Loucy (cell line): ENCODE results near the gene ARFIP1.
"Not testable (repeated sequence)": the region's sequence is repeated elsewhere in the genome, so short reads cannot be mapped to it uniquely, and the experiment has no call there.

Experiments
- H2AFZ ChIP-seq: fragments of 200-600 bp; sonication (generic); 2 replicates; pipeline ENCODE4 v1.6.0; 2016; ENCODE audit warnings: antibody characterized with exemption, mild to moderate bottlenecking, low read length, moderate library complexity
- H3F3A ChIP-seq: fragments of 200-600 bp; 2 replicates; pipeline ENCODE4 v1.6.0; 2016; ENCODE audit warnings: antibody characterized with exemption, low read depth, mild to moderate bottlenecking
- H3K27me3 ChIP-seq: fragments of 200-600 bp; sonication (generic); 2 replicates; pipeline ENCODE4 v1.6.1; 2014; ENCODE audit warnings: low read length, mild to moderate bottlenecking; ENCODE audit not compliant: insufficient read depth, poor library complexity, severe bottlenecking
- H3K36me3 ChIP-seq: fragments of 200-600 bp; sonication (generic); 2 replicates; pipeline ENCODE4 v1.6.1; 2016; ENCODE audit warnings: low read length; ENCODE audit not compliant: insufficient read depth
- H3K4me1 ChIP-seq: fragments of 200-600 bp; sonication (generic); 2 replicates; pipeline ENCODE4 v1.5.1; 2014; ENCODE audit warnings: low read length, mild to moderate bottlenecking; ENCODE audit not compliant: insufficient read depth, poor library complexity, severe bottlenecking
- H3K4me2 ChIP-seq: fragments of 200-600 bp; sonication (generic); 2 replicates; pipeline ENCODE4 v1.6.0; 2014; ENCODE audit warnings: antibody characterized with exemption, low read length, low read depth, mild to moderate bottlenecking; ENCODE audit not compliant: poor library complexity, severe bottlenecking
- H3K4me3 ChIP-seq: fragments of 200-600 bp; sonication (generic); 2 replicates; pipeline ENCODE4 v1.5.1; 2014; ENCODE audit warnings: low read length, mild to moderate bottlenecking, mixed read lengths; ENCODE audit not compliant: poor library complexity, severe bottlenecking
- H3K79me2 ChIP-seq: fragments of 200-600 bp; sonication (generic); 2 replicates; pipeline ENCODE4 v1.6.1; 2014; ENCODE audit warnings: low read length; ENCODE audit not compliant: insufficient read depth
- H3K9ac ChIP-seq: fragments of 200-600 bp; sonication (generic); 2 replicates; pipeline ENCODE4 v1.6.0; 2014; ENCODE audit warnings: mild to moderate bottlenecking, low read depth, low read length, moderate library complexity; ENCODE audit not compliant: poor library complexity, severe bottlenecking
- H3K9me2 ChIP-seq: fragments of 200-600 bp; sonication (generic); replicated peaks from 2 replicates; pipeline ENCODE4 v1.6.1; 2016; ENCODE audit warnings: low read depth, low read length, mixed read lengths
- H3K9me3 ChIP-seq: fragments of 200-600 bp; sonication (generic); 2 replicates; pipeline ENCODE4 v1.6.1; 2014; ENCODE audit warnings: mild to moderate bottlenecking, antibody characterized with exemption, low read length, low read depth; ENCODE audit not compliant: insufficient read depth
- H4K20me1 ChIP-seq: fragments of 200-600 bp; sonication (generic); 2 replicates; pipeline ENCODE4 v1.6.0; 2014; ENCODE audit warnings: antibody characterized with exemption, low read length, mild to moderate bottlenecking; ENCODE audit not compliant: insufficient read depth, poor library complexity, severe bottlenecking
- EZH2phosphoT487 ChIP-seq: fragments of 200-600 bp; IDR thresholded peaks from 2 replicates; pipeline ENCODE4 v1.6.1; 2018; ENCODE audit warnings: antibody characterized with exemption, mild to moderate bottlenecking, moderate library complexity, borderline replicate concordance
- TF ChIP-seq, protein P1 (sequence below): fragments of 200-600 bp; sonication (generic); conservative IDR thresholded peaks from 2 replicates; pipeline ENCODE4 v1.5.1; 2014; ENCODE audit warnings: mild to moderate bottlenecking, antibody characterized with exemption, low read length

ARFIP1 gene

DNA sequence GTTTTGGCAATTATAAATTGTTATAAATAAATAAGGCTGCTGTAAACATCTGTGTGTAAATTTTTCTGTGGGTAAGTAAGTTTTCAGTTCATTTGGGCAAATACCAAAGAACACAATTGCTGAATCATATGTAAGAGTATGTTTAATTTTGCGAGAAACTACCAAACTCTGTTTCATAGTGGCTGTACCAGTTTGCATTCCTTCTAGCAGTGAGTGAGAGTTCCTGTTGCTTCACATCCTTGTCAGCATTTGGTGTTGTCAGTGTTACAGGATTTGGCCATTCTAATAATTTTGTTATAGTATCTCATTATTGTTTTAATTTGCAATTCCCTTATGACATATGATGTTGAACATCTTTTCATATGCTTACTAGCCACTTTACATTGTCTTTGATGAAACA, 48.4 kb downstream of the ARFIP1 start:
- Histone ChIP-seq H3K9me2 (no peaks in the 10 kb centered on the region), H3K9me3 (0 out of 2 replicates have a peak, but pooled peaks cover 5% of the 10 kb centered on the region), H3K36me3 (peaks cover 8% of the 10 kb centered on the region; the same call in 1 of the 2 replicates), H3K4me1 (no peaks in the 10 kb centered on the region), H3F3A (no peaks in the 10 kb centered on the region), H3K4me3 (no peak overlapping the region), H3K4me2 (no peak overlapping the region), H3K27me3 (no peaks in the 10 kb centered on the region), H2AFZ (no peak overlapping the region), H3K9ac (no peak overlapping the region), H3K79me2 (no peaks in the 10 kb centered on the region), H4K20me1 (no peaks in the 10 kb centered on the region)
- TF ChIP-seq, protein P1, sequence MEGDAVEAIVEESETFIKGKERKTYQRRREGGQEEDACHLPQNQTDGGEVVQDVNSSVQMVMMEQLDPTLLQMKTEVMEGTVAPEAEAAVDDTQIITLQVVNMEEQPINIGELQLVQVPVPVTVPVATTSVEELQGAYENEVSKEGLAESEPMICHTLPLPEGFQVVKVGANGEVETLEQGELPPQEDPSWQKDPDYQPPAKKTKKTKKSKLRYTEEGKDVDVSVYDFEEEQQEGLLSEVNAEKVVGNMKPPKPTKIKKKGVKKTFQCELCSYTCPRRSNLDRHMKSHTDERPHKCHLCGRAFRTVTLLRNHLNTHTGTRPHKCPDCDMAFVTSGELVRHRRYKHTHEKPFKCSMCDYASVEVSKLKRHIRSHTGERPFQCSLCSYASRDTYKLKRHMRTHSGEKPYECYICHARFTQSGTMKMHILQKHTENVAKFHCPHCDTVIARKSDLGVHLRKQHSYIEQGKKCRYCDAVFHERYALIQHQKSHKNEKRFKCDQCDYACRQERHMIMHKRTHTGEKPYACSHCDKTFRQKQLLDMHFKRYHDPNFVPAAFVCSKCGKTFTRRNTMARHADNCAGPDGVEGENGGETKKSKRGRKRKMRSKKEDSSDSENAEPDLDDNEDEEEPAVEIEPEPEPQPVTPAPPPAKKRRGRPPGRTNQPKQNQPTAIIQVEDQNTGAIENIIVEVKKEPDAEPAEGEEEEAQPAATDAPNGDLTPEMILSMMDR = no peak
- TF ChIP-seq EZH2phosphoT487 = no peak

DNA sequence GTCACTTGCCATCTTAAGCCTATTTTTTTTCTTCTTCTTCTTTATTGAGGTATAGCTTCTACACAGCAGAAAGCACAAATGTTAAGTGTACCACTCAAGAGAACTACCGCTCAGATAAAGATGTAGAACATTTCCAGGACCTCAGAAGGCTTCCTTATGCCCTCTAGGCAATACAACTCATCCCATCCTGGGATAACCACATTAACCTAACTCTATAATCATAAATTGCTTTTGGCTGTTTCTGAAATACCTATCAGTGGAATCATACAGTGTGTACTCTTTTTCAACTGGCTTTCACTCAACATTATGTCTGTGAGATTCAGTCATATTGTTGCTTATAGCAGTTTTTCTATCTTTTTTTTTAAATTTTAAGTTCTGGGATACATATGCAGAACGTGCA, 51.7 kb downstream of the ARFIP1 start:
- H3K4me3 ChIP-seq = no peak overlapping the region
- H3K79me2 ChIP-seq = no peaks in the 10 kb centered on the region
- 0 out of 2 replicates have a peak, but pooled peaks cover 5% of the 10 kb centered on the region for H3K9me3 ChIP-seq
- H3K9ac ChIP-seq = no peak overlapping the region
- no peak overlapping the region for H2AFZ ChIP-seq
- H3K4me1 ChIP-seq = no peaks in the 10 kb centered on the region
- H3K36me3 ChIP-seq = peaks cover 27% of the 10 kb centered on the region; the same call in 1 of the 2 replicates
- H3F3A ChIP-seq = no peaks in the 10 kb centered on the region
- H3K9me2 ChIP-seq = no peaks in the 10 kb centered on the region
- no peaks in the 10 kb centered on the region for H3K27me3 ChIP-seq
- TF ChIP-seq, protein P1 = no peak
- TF ChIP-seq EZH2phosphoT487 = no peak
- H4K20me1 ChIP-seq = no peaks in the 10 kb centered on the region
- no peak overlapping the region for H3K4me2 ChIP-seq

DNA sequence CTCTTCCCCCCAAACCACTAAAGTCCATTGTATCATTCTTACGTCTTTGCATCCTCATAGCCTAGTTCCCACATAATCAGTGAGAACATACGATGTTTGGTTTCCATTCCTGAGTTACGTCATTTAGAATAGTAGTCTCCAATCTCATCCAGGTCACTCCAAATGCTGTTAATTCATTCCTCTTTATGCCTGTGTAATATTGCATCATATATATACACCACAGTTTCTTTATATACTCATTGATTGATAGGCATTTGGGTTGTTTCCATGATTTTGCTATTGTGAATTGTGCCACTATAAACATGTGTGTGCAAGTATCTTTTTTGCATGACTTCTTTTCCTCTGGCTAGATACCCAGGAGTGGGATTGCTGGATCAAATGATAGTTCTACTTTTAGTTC, 57.2 kb downstream of the ARFIP1 start:
- no peaks in the 10 kb centered on the region for H3K9me2 ChIP-seq
- no peak for TF ChIP-seq EZH2phosphoT487
- TF ChIP-seq, protein P1 = no peak
- no peaks in the 10 kb centered on the region for H3K4me1 ChIP-seq
- H3K36me3 ChIP-seq = peaks cover 32% of the 10 kb centered on the region; the same call in 1 of the 2 replicates
- no peak overlapping the region for H2AFZ ChIP-seq
- no peaks in the 10 kb centered on the region for H3F3A ChIP-seq
- no peak overlapping the region for H3K4me2 ChIP-seq
- H3K9me3 ChIP-seq = peaks cover 3% of the 10 kb centered on the region; the same call in 1 of the 2 replicates
- H3K4me3 ChIP-seq = no peak overlapping the region
- H3K9ac ChIP-seq = no peak overlapping the region
- no peaks in the 10 kb centered on the region for H3K79me2 ChIP-seq
- H4K20me1 ChIP-seq = no peaks in the 10 kb centered on the region
- no peaks in the 10 kb centered on the region for H3K27me3 ChIP-seq

DNA sequence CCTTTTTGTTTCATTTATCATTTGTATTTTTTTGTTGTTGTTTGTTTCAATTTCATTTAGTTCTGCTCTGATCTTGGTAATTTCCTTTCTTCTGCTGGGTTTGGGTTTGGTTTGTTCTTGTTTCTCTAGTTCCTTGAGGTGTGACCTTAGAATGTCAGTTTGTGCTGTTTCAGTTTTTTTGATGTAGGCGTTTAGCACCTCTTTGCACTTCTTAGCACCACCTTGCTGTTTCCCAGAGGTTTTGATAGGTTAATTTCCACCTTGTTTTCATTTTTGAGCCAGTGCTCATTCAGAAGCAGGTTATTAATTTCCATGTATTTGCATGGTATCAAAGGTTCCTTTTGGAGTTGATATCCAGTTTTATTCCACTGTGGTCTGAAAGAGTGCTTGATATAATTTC, 60.0 kb downstream of the ARFIP1 start:
- H3K27me3 ChIP-seq, H4K20me1 ChIP-seq, H3K79me2 ChIP-seq, H3K4me1 ChIP-seq, H3K9me3 ChIP-seq, H3K9ac ChIP-seq, H3K4me2 ChIP-seq, H3K9me2 ChIP-seq, H3K4me3 ChIP-seq, H3F3A ChIP-seq, H2AFZ ChIP-seq: not testable (repeated sequence)
- H3K36me3 ChIP-seq = peaks cover 13% of the 10 kb centered on the region; the same call in 1 of the 2 replicates
